NCI-H748 (cell line): Measurements from ENCODE around the gene NPC1.
"Not testable (repeated sequence)": the region's sequence is repeated elsewhere in the genome, so short reads cannot be mapped to it uniquely, and the experiment has no call there.

Source experiments
- DNase-seq: peaks from one replicate; lab custom pipeline; 2025; ENCODE audit not compliant: unreplicated experiment; lab: John Stamatoyannopoulos, UW

Gene NPC1

GRCh38 chr18:23577521-23577920, 8.8 kb downstream of the NPC1 start:
- not testable (repeated sequence) for DNase-seq

- no peak for DNase-seq
Measured at GRCh38 chr18:23575309-23575651, 11.0 kb downstream of the NPC1 start.

- no peak for DNase-seq
Measured at GRCh38 chr18:23574611-23575308, 11.5 kb downstream of the NPC1 start.

- no peak for DNase-seq
Measured at GRCh38 chr18:23573626-23574431, 12.5 kb downstream of the NPC1 start.

- no peak for DNase-seq
Measured at GRCh38 chr18:23573020-23573419, 13.3 kb downstream of the NPC1 start.

- no peak for DNase-seq
Measured at GRCh38 chr18:23572570-23572969, 13.7 kb downstream of the NPC1 start.

GRCh38 chr18:23572012-23572411, 14.3 kb downstream of the NPC1 start:
- DNase-seq, result no peak

GRCh38 chr18:23570912-23571504, 15.3 kb downstream of the NPC1 start:
- no peak for DNase-seq

- DNase-seq, result no peak
Measured at GRCh38 chr18:23569299-23570063, 16.8 kb downstream of the NPC1 start.

GRCh38 chr18:23568281-23569138, 17.8 kb downstream of the NPC1 start:
- no peak for DNase-seq

GRCh38 chr18:23567671-23568070, 18.6 kb downstream of the NPC1 start:
- no peak for DNase-seq

- DNase-seq, result no peak
Measured at GRCh38 chr18:23565916-23566547, 20.3 kb downstream of the NPC1 start.

- DNase-seq, result no peak
Measured at GRCh38 chr18:23563377-23564043, 22.8 kb downstream of the NPC1 start.

GRCh38 chr18:23560186-23560585, 26.1 kb downstream of the NPC1 start:
- no peak for DNase-seq

- not testable (repeated sequence) for DNase-seq
Measured at GRCh38 chr18:23557511-23557910, 28.8 kb downstream of the NPC1 start.

GRCh38 chr18:23556145-23556780, 30.0 kb downstream of the NPC1 start:
- DNase-seq, result no peak

- DNase-seq, result no peak
Measured at GRCh38 chr18:23553887-23554286, 32.4 kb downstream of the NPC1 start.

GRCh38 chr18:23552505-23552904, 33.8 kb downstream of the NPC1 start:
- DNase-seq, result no peak

GRCh38 chr18:23551978-23552377, 34.3 kb downstream of the NPC1 start:
- no peak for DNase-seq
